Measurements from ENCODE around the gene PLTP.

DNA sequence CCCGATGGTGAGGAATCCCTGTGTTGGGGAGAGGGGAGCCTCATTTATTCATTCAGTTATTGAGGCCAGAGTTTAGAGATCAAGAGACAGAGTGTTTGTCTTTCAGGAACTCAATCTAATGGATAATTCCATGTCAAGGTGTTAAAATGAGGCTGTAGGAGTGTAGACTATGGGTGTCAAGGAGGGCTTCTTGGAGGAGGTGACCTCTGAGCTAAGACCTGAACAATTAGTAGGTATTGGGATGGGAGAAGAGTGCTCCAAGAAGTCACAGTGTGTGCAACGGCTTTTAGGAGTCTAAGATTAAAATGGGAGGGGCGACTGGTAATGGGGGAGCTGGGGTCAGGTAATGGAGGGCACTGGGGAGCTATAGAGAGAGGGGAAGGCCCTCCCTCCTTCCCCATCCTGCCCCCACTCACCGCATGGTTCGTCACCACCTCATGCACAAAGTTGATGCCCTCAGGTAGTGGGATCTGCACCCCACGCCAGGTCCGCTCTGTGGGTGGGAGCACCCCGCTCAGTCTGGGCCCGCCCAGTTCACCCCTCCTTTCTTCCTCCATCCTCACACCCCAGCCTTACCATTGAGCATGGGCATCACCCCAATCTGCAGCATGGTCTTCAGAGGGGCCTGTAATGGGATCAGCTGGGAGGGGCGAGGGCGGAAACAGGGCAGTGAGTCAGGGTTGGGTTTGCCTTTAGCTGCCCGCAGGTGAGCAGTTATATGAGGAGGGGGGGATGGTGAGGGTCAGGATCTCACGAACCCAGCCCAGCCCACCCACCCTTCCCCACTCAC, 12.7 kb downstream of the PLTP start:
- TF ChIP-seq, protein P1, sequence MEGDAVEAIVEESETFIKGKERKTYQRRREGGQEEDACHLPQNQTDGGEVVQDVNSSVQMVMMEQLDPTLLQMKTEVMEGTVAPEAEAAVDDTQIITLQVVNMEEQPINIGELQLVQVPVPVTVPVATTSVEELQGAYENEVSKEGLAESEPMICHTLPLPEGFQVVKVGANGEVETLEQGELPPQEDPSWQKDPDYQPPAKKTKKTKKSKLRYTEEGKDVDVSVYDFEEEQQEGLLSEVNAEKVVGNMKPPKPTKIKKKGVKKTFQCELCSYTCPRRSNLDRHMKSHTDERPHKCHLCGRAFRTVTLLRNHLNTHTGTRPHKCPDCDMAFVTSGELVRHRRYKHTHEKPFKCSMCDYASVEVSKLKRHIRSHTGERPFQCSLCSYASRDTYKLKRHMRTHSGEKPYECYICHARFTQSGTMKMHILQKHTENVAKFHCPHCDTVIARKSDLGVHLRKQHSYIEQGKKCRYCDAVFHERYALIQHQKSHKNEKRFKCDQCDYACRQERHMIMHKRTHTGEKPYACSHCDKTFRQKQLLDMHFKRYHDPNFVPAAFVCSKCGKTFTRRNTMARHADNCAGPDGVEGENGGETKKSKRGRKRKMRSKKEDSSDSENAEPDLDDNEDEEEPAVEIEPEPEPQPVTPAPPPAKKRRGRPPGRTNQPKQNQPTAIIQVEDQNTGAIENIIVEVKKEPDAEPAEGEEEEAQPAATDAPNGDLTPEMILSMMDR (IDR thresholded peaks at IDR 0.05; ENCODE audit: insufficient read depth, low read depth, low read length) = no peak
- no peak for TF ChIP-seq EZH2 (IDR thresholded peaks at IDR 0.05; ENCODE audit: insufficient read depth, low read length)

Data from astrocyte (in vitro differentiated cells and primary cell).